ENCODE measurements around the gene GDF7.

DNA sequence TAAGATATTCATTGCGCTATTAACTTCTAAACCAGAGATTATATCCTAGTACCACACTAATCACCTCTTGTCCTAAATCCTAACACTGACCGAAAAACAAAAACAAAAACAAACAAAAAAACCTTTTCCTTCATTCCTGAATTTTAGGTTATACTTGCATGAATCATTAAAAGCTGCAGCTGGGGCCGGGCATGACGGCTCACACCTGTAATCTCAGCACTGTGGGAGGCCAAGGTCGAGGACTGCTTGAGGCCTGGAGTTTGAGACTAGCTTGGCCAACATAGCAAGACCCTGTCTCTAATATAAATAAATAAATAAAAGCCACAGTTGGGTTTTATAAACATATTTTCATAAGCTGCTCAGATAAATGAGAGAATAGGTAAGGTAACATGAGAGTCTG is 60.0 kb downstream of the GDF7 start:
- TF ChIP-seq NFRKB (IDR thresholded peaks at IDR 0.05) (no peak), BHLHE40 (IDR thresholded peaks at IDR 0.05; ENCODE audit: borderline replicate concordance) (no peak), FOXA1 (IDR thresholded peaks at IDR 0.05) (no peak)
- TF ChIP-seq, protein P1, sequence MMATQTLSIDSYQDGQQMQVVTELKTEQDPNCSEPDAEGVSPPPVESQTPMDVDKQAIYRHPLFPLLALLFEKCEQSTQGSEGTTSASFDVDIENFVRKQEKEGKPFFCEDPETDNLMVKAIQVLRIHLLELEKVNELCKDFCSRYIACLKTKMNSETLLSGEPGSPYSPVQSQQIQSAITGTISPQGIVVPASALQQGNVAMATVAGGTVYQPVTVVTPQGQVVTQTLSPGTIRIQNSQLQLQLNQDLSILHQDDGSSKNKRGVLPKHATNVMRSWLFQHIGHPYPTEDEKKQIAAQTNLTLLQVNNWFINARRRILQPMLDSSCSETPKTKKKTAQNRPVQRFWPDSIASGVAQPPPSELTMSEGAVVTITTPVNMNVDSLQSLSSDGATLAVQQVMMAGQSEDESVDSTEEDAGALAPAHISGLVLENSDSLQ (IDR thresholded peaks at IDR 0.05) = no peak
